Spinal cord (tissue), 10 donors: ENCODE measurements around the gene UST. TPM values are rescaled to one million over a fixed set of nuclear protein-coding genes. Genes with fewer than 3 reads are reported as not detected.
"Not testable (repeated sequence)": the region's sequence is repeated elsewhere in the genome, so short reads cannot be mapped to it uniquely, and the experiment has no call there.

Experiments
- DNase-seq, 6 donors: peaks; one replicate each; pipeline versions ENCODE4 v3.0.0 to v3.0.0-alpha.2; 2013 to 2015; ENCODE audit warnings: low spot score in 6 of 6, low read depth in 4 of 6
- H3K27ac ChIP-seq: one replicate; pipeline ENCODE4 v1.5.1; 2013; ENCODE audit warnings: low read depth, low read length, control low read depth
- H3K27me3 ChIP-seq: one replicate; pipeline ENCODE4 v1.6.1; 2013; ENCODE audit warnings: low read length; ENCODE audit not compliant: control insufficient read depth, insufficient read depth
- H3K36me3 ChIP-seq: one replicate; pipeline ENCODE4 v1.6.1; 2013; ENCODE audit warnings: low read length; ENCODE audit not compliant: control insufficient read depth, insufficient read depth
- H3K4me1 ChIP-seq: one replicate; pipeline ENCODE4 v1.6.1; 2013; ENCODE audit warnings: low read length; ENCODE audit not compliant: control insufficient read depth, insufficient read depth
- H3K4me3 ChIP-seq: one replicate; pipeline ENCODE4 v1.5.1; 2013; ENCODE audit warnings: low read depth, low read length, control low read depth
- H3K9me3 ChIP-seq: one replicate; pipeline ENCODE4 v1.6.1; 2013; ENCODE audit warnings: low read length; ENCODE audit not compliant: control insufficient read depth, insufficient read depth
- WGBS: methylation state at CpG from one replicate; pipeline ENCODE4 v1.1.5; 2013; ENCODE audit warnings: missing lambda C conversion rate; ENCODE audit not compliant: insufficient coverage; 5-methylcytosine and 5-hydroxymethylcytosine counted together
- polyA plus RNA-seq, 2 donors: library from polyadenylated mRNA; unstranded; fragments of 120-200 nt; gene quantifications; one replicate each; pipeline ENCODE4 v1.2.1, GENCODE V29; 2013; ENCODE audit not compliant: insufficient read length in 2 of 2
- total RNA-seq, 2 donors: library from RNA; depleted of rRNA in 1 of 2; stranded (reverse); fragments of 120-200 nt in 1 of 2; fragments of >200 nt in 1 of 2; gene quantifications; one replicate each; pipeline versions ENCODE4 v1.2.3 to v1.2.4, GENCODE V29; 2013 to 2014
- donor health status: healthy.

The UST gene
- total and polyA plus RNA-seq, 4 donors = 21.5 to 28.9 (median 23.5) TPM

DNA sequence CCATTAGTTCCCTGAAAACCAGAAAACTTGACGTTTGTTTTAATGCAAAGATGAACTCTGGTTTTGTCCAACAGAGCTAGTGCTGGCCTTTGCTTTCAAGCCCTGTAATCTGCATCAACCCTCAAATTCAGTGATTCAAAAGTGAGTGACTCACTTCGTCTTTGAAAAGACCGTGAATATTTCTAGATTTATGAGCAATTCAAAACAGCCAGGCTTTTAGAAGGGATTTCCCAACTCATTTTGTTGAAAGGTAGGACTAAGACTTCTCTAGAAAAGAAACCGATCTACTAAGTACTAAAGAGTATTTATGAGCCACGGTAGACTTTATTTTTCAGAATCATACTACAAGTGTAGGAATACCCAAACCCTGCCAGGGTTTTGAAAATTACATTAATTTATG, 121.5 kb downstream of the UST start:
- Histone ChIP-seq H3K36me3 (peaks cover 3% of the 10 kb centered on the region), H3K4me3 (no peak overlapping the region), H3K4me1 (no peaks in the 10 kb centered on the region), H3K9me3 (no peaks in the 10 kb centered on the region), H3K27me3 (no peaks in the 10 kb centered on the region), H3K27ac (no peak overlapping the region)
- DNase-seq = no peak
- 71% methylated on average over 1 of the region's 5 CpGs for WGBS

DNA sequence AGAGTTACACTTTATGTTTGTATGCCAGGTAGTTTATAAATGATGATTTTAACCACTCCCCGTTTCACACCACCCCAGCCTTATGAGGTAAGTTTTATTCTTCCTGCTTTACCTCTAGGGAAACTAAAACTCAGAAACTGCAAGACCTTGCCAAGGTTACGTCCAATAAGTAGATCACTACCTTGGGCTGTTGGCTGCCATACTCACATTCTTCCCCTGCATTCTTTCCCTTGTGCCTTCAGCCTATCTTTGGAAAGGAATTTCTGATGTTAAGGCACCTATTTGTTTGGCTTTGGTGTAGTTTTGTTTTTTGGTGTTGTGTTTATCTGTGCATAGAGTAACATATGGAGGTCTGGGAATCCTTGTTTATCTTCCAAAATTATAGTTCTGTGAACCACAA, 122.1 kb downstream of the UST start:
- no peak overlapping the region for H3K4me3 ChIP-seq
- no peaks in the 10 kb centered on the region for H3K9me3 ChIP-seq
- no peak for DNase-seq
- WGBS = no CpG with 5 or more reads among the region's 2 CpGs
- H3K36me3 ChIP-seq = peaks cover 3% of the 10 kb centered on the region
- no peaks in the 10 kb centered on the region for H3K27me3 ChIP-seq
- H3K4me1 ChIP-seq = peaks cover 3% of the 10 kb centered on the region
- no peak overlapping the region for H3K27ac ChIP-seq

DNA sequence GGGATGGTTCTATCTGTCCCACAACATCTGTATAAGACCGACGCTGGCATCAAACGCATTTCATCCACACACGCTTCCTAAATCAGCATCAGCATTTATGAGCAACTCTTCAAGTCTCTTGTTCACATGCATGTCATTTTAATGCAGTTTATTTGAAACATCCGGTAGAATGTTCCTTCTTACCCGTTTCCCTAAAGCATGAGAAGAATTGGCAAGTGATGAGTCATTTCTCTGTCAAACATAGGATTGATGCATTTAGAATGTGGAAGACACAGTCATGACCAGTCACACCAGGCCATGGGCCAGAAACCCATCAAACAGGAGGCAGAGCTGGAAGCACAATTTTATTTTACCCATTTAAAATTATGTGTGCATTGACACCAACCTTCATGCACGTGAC, 122.8 kb downstream of the UST start:
- DNase-seq = no peak
- 85% methylated on average over 1 of the region's 7 CpGs for WGBS
- Histone ChIP-seq H3K4me3 (no peak overlapping the region), H3K27ac (no peak overlapping the region), H3K36me3 (peaks cover 3% of the 10 kb centered on the region), H3K9me3 (no peaks in the 10 kb centered on the region), H3K27me3 (no peaks in the 10 kb centered on the region), H3K4me1 (peaks cover 4% of the 10 kb centered on the region)

DNA sequence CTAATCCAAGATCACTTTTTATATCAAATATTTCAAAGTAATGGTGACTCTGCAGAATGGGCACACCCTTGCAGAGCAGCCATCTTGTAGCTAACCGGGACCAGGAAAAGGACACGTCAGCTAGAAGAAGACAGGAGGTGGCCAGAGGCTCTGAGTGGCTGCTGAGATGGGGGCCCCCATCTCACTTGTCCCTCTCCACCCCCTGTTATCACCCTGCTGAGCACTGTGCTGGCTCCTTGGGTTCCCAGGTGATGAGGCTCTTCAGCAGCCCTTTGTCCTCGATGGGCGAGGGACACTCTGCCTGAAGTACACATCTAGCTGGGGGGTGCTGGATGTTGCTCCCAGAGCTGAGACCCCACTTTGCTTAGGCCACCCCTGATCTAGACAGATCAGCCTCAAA, 126.3 kb downstream of the UST start:
- 98% methylated on average over 4 of the region's 4 CpGs for WGBS
- Histone ChIP-seq H3K4me1 (peaks cover 4% of the 10 kb centered on the region), H3K27me3 (no peaks in the 10 kb centered on the region), H3K9me3 (no peaks in the 10 kb centered on the region), H3K4me3 (no peak overlapping the region), H3K27ac (no peak overlapping the region), H3K36me3 (peaks cover 3% of the 10 kb centered on the region)
- no peak for DNase-seq

DNA sequence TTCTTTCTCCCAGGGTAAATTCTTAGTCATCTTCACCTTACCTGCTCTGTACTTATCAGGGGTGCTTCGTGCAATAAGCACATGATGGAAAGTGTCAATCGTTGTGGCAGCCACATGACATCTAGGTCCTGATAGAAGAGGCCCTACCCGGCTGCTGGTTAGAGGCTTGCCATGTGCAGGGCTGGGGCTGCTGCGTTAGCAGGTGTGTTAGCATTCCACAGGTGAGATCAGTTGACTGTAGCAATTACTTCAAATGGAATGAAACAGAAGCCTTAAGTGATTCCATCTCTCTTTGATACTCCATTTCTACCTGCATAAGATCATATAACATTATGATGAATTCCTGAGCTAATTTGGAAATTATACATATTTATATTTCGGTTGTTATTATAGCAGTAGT, 127.0 kb downstream of the UST start:
- 83% methylated on average over 3 of the region's 5 CpGs for WGBS

DNA sequence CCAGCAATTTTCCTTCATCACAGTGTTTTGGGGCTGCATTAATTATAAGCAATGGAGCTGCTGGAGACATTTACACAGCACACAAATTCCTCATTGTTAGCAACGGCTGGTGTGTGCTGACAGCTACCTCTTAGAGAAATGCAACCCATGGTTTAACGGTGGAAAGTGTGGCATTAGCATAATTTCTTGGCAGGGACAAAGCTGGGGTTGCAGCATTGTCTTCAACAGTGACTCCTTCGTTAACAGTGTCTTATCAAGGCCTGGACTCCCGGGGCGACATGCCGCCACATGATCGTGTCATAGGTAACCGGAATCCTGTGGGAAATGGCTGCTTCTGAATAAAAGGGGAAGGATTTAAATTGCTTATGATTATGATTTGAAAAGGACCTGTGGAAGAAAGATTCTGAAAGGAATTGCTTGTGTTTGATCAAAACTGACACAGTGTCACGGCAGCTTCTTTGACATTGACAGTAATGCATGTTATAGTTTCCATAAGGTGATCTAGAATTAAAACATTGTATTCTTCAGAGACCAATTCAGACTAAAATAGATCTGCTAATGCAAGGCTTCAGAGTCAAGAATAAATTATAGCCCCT, 128.0 kb downstream of the UST start:
- DNase-seq = peak in 3 of 6 donors; percentile 24 to 88 (median 73)
- Histone ChIP-seq H3K27ac (no peak overlapping the region), H3K27me3 (no peaks in the 10 kb centered on the region), H3K4me3 (no peak overlapping the region), H3K36me3 (peaks cover 3% of the 10 kb centered on the region), H3K9me3 (no peaks in the 10 kb centered on the region), H3K4me1 (peaks cover 4% of the 10 kb centered on the region)
- WGBS = 10% methylated on average over 8 of the region's 9 CpGs

More for the DNA sequence above, 127.0 kb downstream of the UST start:
- peaks cover 3% of the 10 kb centered on the region for H3K36me3 ChIP-seq
- no peak for DNase-seq
- no peaks in the 10 kb centered on the region for H3K27me3 ChIP-seq
- H3K4me3 ChIP-seq = no peak overlapping the region
- no peak overlapping the region for H3K27ac ChIP-seq
- no peaks in the 10 kb centered on the region for H3K9me3 ChIP-seq
- peaks cover 4% of the 10 kb centered on the region for H3K4me1 ChIP-seq

DNA sequence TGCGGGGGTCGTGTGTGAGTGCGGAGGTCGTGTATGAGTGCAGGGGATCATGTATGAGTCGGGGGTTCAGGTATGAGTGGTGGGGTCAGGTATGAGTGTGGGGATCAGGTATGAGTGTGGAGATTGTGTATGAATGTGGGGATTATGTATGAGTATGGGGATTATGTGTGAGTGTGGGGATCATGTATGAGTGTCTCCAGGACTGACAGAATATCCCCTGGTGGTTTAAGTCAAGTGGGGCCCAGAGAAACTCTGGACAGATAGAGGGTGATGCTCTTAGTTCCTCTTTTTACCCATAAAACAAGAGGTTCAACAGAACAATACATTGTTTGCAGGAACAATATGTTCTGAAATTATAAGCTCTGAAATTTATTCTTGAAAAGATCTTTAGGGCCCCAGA, 131.9 kb downstream of the UST start:
- H3K36me3 ChIP-seq = no peaks in the 10 kb centered on the region
- H3K27ac ChIP-seq = no peak overlapping the region
- 68% methylated on average over 5 of the region's 5 CpGs for WGBS
- H3K9me3 ChIP-seq = no peaks in the 10 kb centered on the region
- DNase-seq = no peak
- H3K4me3 ChIP-seq = no peak overlapping the region
- no peaks in the 10 kb centered on the region for H3K27me3 ChIP-seq
- H3K4me1 ChIP-seq = peaks cover 3% of the 10 kb centered on the region

DNA sequence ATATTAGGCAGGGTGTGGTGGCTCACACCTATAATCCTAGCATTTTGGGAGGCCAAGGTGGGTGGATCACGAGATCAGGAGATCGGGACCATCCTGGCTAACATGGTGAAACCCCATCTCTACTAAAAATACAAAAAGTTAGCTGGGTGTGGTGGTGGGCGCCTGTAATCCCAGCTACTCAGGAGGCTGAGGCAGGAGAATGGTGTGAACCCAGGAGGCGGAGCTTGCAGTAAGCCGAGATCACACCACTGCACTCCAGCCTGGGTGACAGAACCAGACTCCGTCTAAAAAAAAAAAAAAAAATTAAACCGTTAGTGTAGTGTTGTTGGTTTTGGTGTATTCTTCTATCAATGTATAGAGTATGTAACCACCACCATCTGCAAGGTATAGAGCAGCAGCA, 133.9 kb downstream of the UST start:
- DNase-seq, H3K4me3 ChIP-seq, H3K9me3 ChIP-seq, H3K27ac ChIP-seq, H3K36me3 ChIP-seq, H3K27me3 ChIP-seq, H3K4me1 ChIP-seq: not testable (repeated sequence)
- WGBS = no CpG with 5 or more reads among the region's 7 CpGs

DNA sequence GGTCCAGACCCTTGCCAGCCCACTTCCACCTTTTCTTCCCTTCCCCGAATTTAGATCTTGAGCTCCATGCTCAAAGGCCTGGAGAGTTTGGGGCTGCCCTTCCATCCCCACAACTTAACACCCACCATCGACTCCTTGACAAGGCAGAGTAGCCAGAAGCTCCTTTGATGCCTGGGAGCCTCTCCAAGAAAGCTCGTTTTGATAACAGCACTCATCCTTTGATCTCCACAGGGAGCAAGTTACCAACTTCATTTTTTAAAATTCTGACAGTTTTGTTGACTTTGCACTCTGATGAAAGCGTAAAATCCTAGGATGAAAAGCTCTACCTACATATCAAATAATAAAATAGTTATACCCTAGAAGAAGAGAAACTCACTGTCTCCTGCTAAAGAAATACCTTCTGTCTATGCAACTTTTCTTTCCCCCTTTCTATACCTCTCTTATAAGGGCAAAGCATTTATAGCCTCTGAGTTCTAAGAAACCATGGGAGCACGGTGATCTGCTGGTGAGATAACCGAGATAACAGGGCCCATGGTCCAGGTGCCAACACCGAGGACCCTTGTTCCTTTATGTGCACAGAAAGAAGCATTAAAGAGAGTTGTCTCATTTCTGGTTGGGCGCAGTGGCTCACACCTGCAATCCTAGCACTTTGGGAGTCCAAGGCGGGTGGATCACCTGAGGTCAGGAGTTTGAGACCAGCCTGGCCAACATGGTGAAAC, 134.9 kb downstream of the UST start:
- no peak overlapping the region for H3K4me3 ChIP-seq
- 75% methylated on average over 8 of the region's 9 CpGs for WGBS
- DNase-seq = no peak
- H3K27me3 ChIP-seq = no peaks in the 10 kb centered on the region
- H3K9me3 ChIP-seq = no peaks in the 10 kb centered on the region
- H3K27ac ChIP-seq = no peak overlapping the region
- H3K4me1 ChIP-seq = peaks cover 2% of the 10 kb centered on the region
- H3K36me3 ChIP-seq = no peaks in the 10 kb centered on the region

DNA sequence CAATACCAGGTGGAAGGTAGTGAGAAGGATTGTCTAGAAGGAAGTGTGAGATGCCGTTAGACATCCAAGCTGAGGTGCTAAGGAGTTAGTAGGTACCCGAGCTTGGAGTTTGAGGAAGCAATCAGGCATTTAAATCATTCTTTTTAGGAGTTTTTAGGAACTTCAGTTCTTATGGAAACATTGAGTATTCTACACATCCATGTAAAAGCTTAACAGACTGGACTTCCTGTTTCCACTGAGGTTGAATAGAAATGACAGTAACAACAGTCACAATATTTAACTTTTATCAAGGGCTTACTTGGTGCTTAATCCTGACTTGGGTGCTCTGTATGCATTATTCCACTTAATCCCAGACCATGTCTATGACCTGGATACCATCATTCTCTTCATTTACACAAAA, 136.4 kb downstream of the UST start:
- no peak overlapping the region for H3K4me3 ChIP-seq
- no peak for DNase-seq
- WGBS = 80% methylated on average over 2 of the region's 2 CpGs
- H3K27ac ChIP-seq = no peak overlapping the region
- no peaks in the 10 kb centered on the region for H3K27me3 ChIP-seq
- H3K4me1 ChIP-seq = peaks cover 7% of the 10 kb centered on the region
- no peaks in the 10 kb centered on the region for H3K36me3 ChIP-seq
- no peaks in the 10 kb centered on the region for H3K9me3 ChIP-seq
